Measurements from ENCODE around the gene GRIA1.

DNA sequence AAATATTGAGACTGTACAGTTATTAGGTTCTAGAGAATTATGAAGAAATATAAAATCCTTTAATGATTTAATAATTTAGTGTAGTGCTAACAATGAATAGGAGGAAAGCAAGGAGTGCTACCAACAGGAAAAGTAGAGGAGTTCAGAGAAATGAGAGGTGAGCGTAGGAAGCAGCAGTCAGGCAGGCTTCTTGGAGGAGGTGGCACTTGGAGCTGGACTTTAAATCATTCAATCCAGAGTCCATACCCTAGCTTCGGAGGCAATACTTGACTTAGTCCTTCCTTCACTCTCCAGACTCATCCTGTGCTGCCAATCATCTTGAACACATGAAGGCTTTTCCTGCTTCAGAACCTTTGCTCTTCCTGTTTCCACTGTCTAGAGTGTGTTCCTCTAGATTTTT is 254.3 kb downstream of the GRIA1 start:
- TF ChIP-seq, protein P1, sequence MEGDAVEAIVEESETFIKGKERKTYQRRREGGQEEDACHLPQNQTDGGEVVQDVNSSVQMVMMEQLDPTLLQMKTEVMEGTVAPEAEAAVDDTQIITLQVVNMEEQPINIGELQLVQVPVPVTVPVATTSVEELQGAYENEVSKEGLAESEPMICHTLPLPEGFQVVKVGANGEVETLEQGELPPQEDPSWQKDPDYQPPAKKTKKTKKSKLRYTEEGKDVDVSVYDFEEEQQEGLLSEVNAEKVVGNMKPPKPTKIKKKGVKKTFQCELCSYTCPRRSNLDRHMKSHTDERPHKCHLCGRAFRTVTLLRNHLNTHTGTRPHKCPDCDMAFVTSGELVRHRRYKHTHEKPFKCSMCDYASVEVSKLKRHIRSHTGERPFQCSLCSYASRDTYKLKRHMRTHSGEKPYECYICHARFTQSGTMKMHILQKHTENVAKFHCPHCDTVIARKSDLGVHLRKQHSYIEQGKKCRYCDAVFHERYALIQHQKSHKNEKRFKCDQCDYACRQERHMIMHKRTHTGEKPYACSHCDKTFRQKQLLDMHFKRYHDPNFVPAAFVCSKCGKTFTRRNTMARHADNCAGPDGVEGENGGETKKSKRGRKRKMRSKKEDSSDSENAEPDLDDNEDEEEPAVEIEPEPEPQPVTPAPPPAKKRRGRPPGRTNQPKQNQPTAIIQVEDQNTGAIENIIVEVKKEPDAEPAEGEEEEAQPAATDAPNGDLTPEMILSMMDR (IDR thresholded peaks at IDR 0.05), result no peak
- TF ChIP-seq POLR2AphosphoS5 (IDR thresholded peaks at IDR 0.05) (no peak), POLR2A (IDR thresholded peaks at IDR 0.05; ENCODE audit: low read depth) (no peak)
